Measurements from ENCODE around the gene MGRN1. TPM values are rescaled to one million over a fixed set of nuclear protein-coding genes. Genes with fewer than 3 reads are reported as not detected.
A peak's percentile ranks its signal among the peaks of the same experiment; 100 is the strongest.
"Not testable (repeated sequence)": the region's sequence is repeated elsewhere in the genome, so short reads cannot be mapped to it uniquely, and the experiment has no call there.

Gene MGRN1
- total RNA-seq, 1 donor from 2014 or later, result 104 TPM

- peak; percentile 95 for DNase-seq (ENCODE audit: low spot score)
Measured at GRCh38 chr16:4734063-4734729, 109.6 kb downstream of the MGRN1 start, which contains the start of the genes ANKS3 and DNAAF8. Gene ANKS3 (minus strand): TSS chr16:4734271. CDS start chr16:4730149, 4,122 bp downstream. Gene DNAAF8 (plus strand): TSS chr16:4734537. CDS start chr16:4736515, 1,978 bp downstream.

DNA sequence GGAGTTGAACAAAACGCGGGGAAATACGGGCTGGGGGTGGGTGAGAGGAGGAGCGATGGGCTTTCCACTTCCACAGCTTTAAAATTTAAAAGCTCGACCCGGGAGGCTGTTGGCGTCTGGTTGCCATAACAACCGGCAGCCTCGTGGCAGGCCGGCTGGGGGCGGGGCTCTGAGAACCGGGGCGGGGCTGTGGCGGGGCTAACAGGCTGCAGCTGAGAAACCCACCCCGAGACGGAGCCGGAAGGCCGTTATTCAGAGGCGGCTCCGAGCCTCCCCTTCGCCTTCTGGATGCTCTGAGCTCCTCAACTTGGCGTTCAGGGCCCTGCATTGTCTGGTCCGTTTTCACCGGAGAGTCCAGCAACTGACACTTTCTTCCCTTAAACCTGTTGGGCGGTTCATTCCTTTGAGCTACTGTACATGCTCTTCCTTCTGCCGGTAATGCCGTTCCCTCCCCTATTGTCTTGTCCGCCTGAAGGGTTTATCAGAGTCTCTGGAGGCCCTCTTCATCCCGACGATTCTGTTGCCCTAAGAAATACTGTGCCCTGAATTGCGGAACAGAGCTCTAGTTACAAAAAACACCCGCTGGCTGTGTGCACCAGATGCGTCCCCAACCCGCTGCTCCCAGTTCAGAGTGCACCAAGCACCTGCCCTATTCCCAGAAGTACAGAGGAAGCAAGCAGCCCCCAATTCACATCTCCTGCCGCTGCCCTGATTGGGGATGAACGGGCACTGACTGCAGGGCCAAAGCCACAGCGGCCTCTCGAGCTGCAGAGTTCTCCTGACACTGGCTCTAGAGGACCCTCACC is 110.3 kb downstream of the MGRN1 start:
- DNase-seq (ENCODE audit: low spot score), result peak; percentile 91

GRCh38 chr16:4736546-4736945 is 111.9 kb downstream of the MGRN1 start:
- DNase-seq (ENCODE audit: low spot score), result no peak

GRCh38 chr16:4737545-4737944 is 112.9 kb downstream of the MGRN1 start:
- no peak for DNase-seq (ENCODE audit: low spot score)

DNA sequence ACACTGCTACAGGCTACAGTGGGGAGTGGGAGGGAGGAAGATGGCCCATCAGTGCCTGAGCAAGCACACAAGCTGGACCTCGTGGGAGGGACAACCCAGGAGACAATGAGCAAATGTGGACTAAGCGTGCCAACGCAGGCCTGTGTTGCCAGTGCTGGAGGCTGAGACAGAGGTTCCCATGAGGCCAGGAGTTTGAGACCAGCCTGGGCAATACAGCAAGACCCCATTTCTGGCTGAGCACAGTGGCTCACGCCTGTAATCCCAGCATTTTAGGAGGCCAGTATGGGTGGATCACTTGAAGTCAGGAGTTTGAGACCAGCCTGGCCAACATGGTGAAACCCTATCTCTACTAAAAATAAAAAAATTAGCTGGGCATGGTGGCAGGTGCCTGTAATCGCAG is 113.7 kb downstream of the MGRN1 start:
- DNase-seq (ENCODE audit: low spot score), result not testable (repeated sequence)

Other genes with a start within 250 kb of the MGRN1 start
- gene CORO7, start 208.2 kb upstream of the MGRN1 start, total RNA-seq, result 43.8 TPM
- 73.1 TPM for gene DNAJA3, start 199.0 kb upstream of the MGRN1 start, total RNA-seq
- gene NMRAL1, start 150.2 kb upstream of the MGRN1 start, total RNA-seq, result 54.5 TPM
- 44.2 TPM for gene HMOX2, start 148.4 kb upstream of the MGRN1 start, total RNA-seq
- gene CDIP1, start 86.1 kb upstream of the MGRN1 start, total RNA-seq, result 32.4 TPM
- gene C16orf96, start 68.5 kb upstream of the MGRN1 start, total RNA-seq, result not detected
- 27.2 TPM for gene UBALD1, start 9.9 kb upstream of the MGRN1 start, total RNA-seq
- 33.1 TPM for gene NUDT16L1, start 68.7 kb downstream of the MGRN1 start, total RNA-seq
- gene ANKS3, start 109.4 kb downstream of the MGRN1 start, total RNA-seq, result 35.3 TPM
- gene DNAAF8, start 109.7 kb downstream of the MGRN1 start, total RNA-seq, result 0.91 TPM
- gene ZNF500, start 142.3 kb downstream of the MGRN1 start, total RNA-seq, result 22.5 TPM
- gene SEPTIN12, start 163.5 kb downstream of the MGRN1 start, total RNA-seq, result not detected
- gene SMIM22, start 170.5 kb downstream of the MGRN1 start, total RNA-seq, result 225 TPM
- 35.5 TPM for gene ROGDI, start 177.8 kb downstream of the MGRN1 start, total RNA-seq
- gene GLYR1, start 222.5 kb downstream of the MGRN1 start, total RNA-seq, result 120 TPM
- 33.2 TPM for gene UBN1, start 222.7 kb downstream of the MGRN1 start, total RNA-seq

Measured in ureter (tissue), 1 donor.